H1 (cell line): ENCODE measurements around the gene IL17RD. TPM values are rescaled to one million over a fixed set of nuclear protein-coding genes. Genes with fewer than 3 reads are reported as not detected.

Experiments used
- CTCF ChIA-PET: fragments of 300-600 bp; sonication (Branson Sonifier 250); formaldehyde crosslinking; loops from one replicate; lab custom pipeline; 2021; ENCODE audit not compliant: partially characterized antibody; lab: Charles Lee
- POLR2A ChIA-PET: fragments of 300-600 bp; sonication (Branson Sonifier 250); formaldehyde crosslinking; loops from one replicate; lab custom pipeline; 2021; ENCODE audit warnings: inconsistent platforms; ENCODE audit not compliant: partially characterized antibody; lab: Charles Lee
- DNase-seq, 2 experiments: peaks; one replicate each; pipeline versions ENCODE4 v3.0.0 to v3.0.0-alpha.2; 2010 to 2022; ENCODE audit warnings: low spot score in 2 of 2, low read depth in 1 of 2, mixed read lengths in 1 of 2
- FAIRE-seq: peaks from 2 replicates; lab custom pipeline; 2011; peaks lifted over from hg19 to GRCh38; lab: Jason Lieb, UNC
- H2AFZ ChIP-seq: 2 replicates; pipeline ENCODE4 v1.8.1; 2012; ENCODE audit warnings: low read length, inconsistent platforms
- H2AK5ac ChIP-seq: 2 replicates; pipeline ENCODE4 v1.6.1; 2013; ENCODE audit warnings: low read depth, low read length
- H2BK120ac ChIP-seq: replicated peaks from 2 replicates; pipeline ENCODE3; 2013; ENCODE audit warnings: low read depth, low read length, inconsistent platforms
- H2BK12ac ChIP-seq: 2 replicates; pipeline ENCODE4 v1.6.1; 2013; ENCODE audit warnings: low read depth, low read length
- H2BK15ac ChIP-seq: 2 replicates; pipeline ENCODE4 v1.6.1; 2013; ENCODE audit warnings: low read length
- H2BK20ac ChIP-seq: 2 replicates; pipeline ENCODE4 v1.6.1; 2013; ENCODE audit warnings: low read length
- H2BK5ac ChIP-seq: 2 replicates; pipeline ENCODE4 v1.6.1; 2013; ENCODE audit warnings: low read depth, low read length
- H3K14ac ChIP-seq: 2 replicates; pipeline ENCODE4 v1.6.1; 2013; ENCODE audit warnings: inconsistent platforms; ENCODE audit not compliant: insufficient read length
- H3K18ac ChIP-seq: 2 replicates; pipeline ENCODE4 v1.6.1; 2013; ENCODE audit warnings: low read length; ENCODE audit errors: extremely low read depth
- H3K23ac ChIP-seq: 2 replicates; pipeline ENCODE4 v1.6.1; 2013; ENCODE audit warnings: inconsistent platforms; ENCODE audit not compliant: insufficient read length
- H3K23me2 ChIP-seq: 2 replicates; pipeline ENCODE4 v1.6.1; 2013; ENCODE audit warnings: low read depth, low read length
- H3K27ac ChIP-seq: 2 replicates; pipeline ENCODE4 v1.6.1; 2011; ENCODE audit warnings: low read depth, low read length, inconsistent platforms
- H3K27me3 ChIP-seq, 4 experiments: replicated peaks in 1 of 4; 1 replicate in 1 of 4; 2 replicates in 3 of 4; pipeline versions ENCODE4 v1.6.1 to v1.8.1; 2011 to 2013; ENCODE audit warnings: low read length in 3 of 4, mild to moderate bottlenecking in 3 of 4, inconsistent platforms in 2 of 4, mixed read lengths in 2 of 4, moderate library complexity in 1 of 4; ENCODE audit not compliant: control insufficient read depth in 3 of 4, insufficient read depth in 3 of 4; ENCODE audit errors: extremely low read depth in 1 of 4
- H3K36me3 ChIP-seq, 4 experiments: 2 replicates each; pipeline versions ENCODE4 v1.6.1 to v1.8.1; 2011 to 2013; ENCODE audit warnings: mild to moderate bottlenecking in 4 of 4, low read length in 3 of 4, moderate library complexity in 2 of 4, control low read depth in 1 of 4, inconsistent platforms in 1 of 4; ENCODE audit not compliant: insufficient read depth in 4 of 4, control insufficient read depth in 2 of 4
- H3K4ac ChIP-seq: replicated peaks from 2 replicates; pipeline ENCODE3; 2013; ENCODE audit warnings: low read length, low read depth, mixed read lengths, inconsistent platforms; ENCODE audit not compliant: insufficient read length
- H3K4me1 ChIP-seq, 4 experiments: replicated peaks in 1 of 4; 1 replicate in 1 of 4; 2 replicates in 3 of 4; pipeline versions ENCODE4 v1.6.1 to v1.8.1; 2011 to 2013; ENCODE audit warnings: low read length in 3 of 4, inconsistent platforms in 2 of 4, mixed read lengths in 1 of 4; ENCODE audit not compliant: insufficient read depth in 4 of 4, control insufficient read depth in 3 of 4
- H3K4me2 ChIP-seq, 2 experiments: 2 replicates each; pipeline versions ENCODE4 v1.6.1 to v1.8.1; 2011 to 2013; ENCODE audit warnings: low read depth in 2 of 2, low read length in 2 of 2, control low read depth in 1 of 2, inconsistent platforms in 1 of 2, mild to moderate bottlenecking in 1 of 2; ENCODE audit not compliant: insufficient read depth in 1 of 2
- H3K4me3 ChIP-seq, 4 experiments: fragments of 200-600, 300-600 bp in 1 of 4; sonication (generic), shearing (Covaris generic), sonication (Bioruptor Twin) in 1 of 4; 2 replicates each; pipeline versions ENCODE4 v1.5.1 to v1.8.1; 2011 to 2016; ENCODE audit warnings: low read length in 4 of 4, low read depth in 3 of 4, control low read depth in 2 of 4, inconsistent platforms in 2 of 4, mild to moderate bottlenecking in 2 of 4, mixed read lengths in 1 of 4, moderate library complexity in 1 of 4; ENCODE audit not compliant: insufficient read depth in 2 of 4; ENCODE audit errors: extremely low read depth in 1 of 4
- H3K56ac ChIP-seq: replicated peaks from 2 replicates; pipeline ENCODE3; 2013; ENCODE audit warnings: low read depth, mild to moderate bottlenecking, mixed read lengths, low read length, inconsistent platforms; ENCODE audit not compliant: insufficient read length
- H3K79me1 ChIP-seq: 2 replicates; pipeline ENCODE4 v1.6.1; 2013; ENCODE audit warnings: low read depth, low read length, control low read depth
- H3K79me2 ChIP-seq, 2 experiments: 2 replicates each; pipeline versions ENCODE4 v1.6.1 to v1.8.1; 2012 to 2013; ENCODE audit warnings: low read length in 2 of 2, mild to moderate bottlenecking in 2 of 2, inconsistent platforms in 1 of 2; ENCODE audit not compliant: insufficient read depth in 2 of 2, control insufficient read depth in 1 of 2
- H3K9ac ChIP-seq, 4 experiments: replicated peaks in 1 of 4; 1 replicate in 1 of 4; 2 replicates in 3 of 4; pipeline versions ENCODE4 v1.6.1 to v1.8.1; 2011 to 2013; ENCODE audit warnings: low read depth in 3 of 4, low read length in 3 of 4, control low read depth in 2 of 4, mild to moderate bottlenecking in 2 of 4, moderate library complexity in 2 of 4, inconsistent platforms in 1 of 4; ENCODE audit errors: extremely low read depth in 1 of 4
- H3K9me3 ChIP-seq, 2 experiments: 2 replicates each; pipeline versions ENCODE4 v1.6.1 to v1.8.1; 2012 to 2013; ENCODE audit warnings: mild to moderate bottlenecking in 2 of 2, moderate library complexity in 2 of 2, control low read depth in 1 of 2, inconsistent platforms in 1 of 2, low read depth in 1 of 2, low read length in 1 of 2, mixed read lengths in 1 of 2; ENCODE audit not compliant: insufficient read depth in 2 of 2
- H4K20me1 ChIP-seq, 2 experiments: replicated peaks in 1 of 2; 2 replicates each; pipeline versions ENCODE3 to v1.8.1; 2011 to 2013; ENCODE audit warnings: inconsistent platforms in 2 of 2, low read length in 2 of 2, mild to moderate bottlenecking in 1 of 2; ENCODE audit not compliant: insufficient read depth in 2 of 2, control insufficient read depth in 1 of 2
- H4K5ac ChIP-seq: 2 replicates; pipeline ENCODE4 v1.6.1; 2013; ENCODE audit warnings: low read length, low read depth, mixed read lengths, inconsistent platforms; ENCODE audit not compliant: insufficient read length
- H4K8ac ChIP-seq: 2 replicates; pipeline ENCODE4 v1.8.0; 2013; ENCODE audit warnings: mild to moderate bottlenecking, moderate library complexity, low read length, inconsistent platforms; ENCODE audit not compliant: insufficient read depth; ENCODE audit errors: extremely low read depth
- H4K91ac ChIP-seq: replicated peaks from 2 replicates; pipeline ENCODE3; 2013; ENCODE audit warnings: low read length, mixed read lengths, inconsistent platforms; ENCODE audit not compliant: insufficient read length
- BCL11A ChIP-seq, 2 experiments: IDR thresholded peaks; one replicate each; pipeline ENCODE4 v1.6.1; 2011; ENCODE audit warnings: low read depth in 2 of 2, low read length in 2 of 2, mild to moderate bottlenecking in 2 of 2
- BRCA1 ChIP-seq: IDR thresholded peaks from 2 replicates; pipeline ENCODE4 v1.6.1; 2012; ENCODE audit warnings: low read depth, low read length, improper control_type of control experiment
- CEBPB ChIP-seq: IDR thresholded peaks from 2 replicates; pipeline ENCODE4 v1.6.1; 2012; ENCODE audit warnings: low read depth, low read length
- MAX ChIP-seq: IDR thresholded peaks from 2 replicates; pipeline ENCODE4 v1.6.1; 2012; ENCODE audit warnings: inconsistent platforms
- NRF1 ChIP-seq: IDR thresholded peaks from 2 replicates; pipeline ENCODE4 v1.6.1; 2011; ENCODE audit warnings: mild to moderate bottlenecking, low read depth, low read length, improper control_type of control experiment
- POLR2AphosphoS5 ChIP-seq: IDR thresholded peaks from 2 replicates; pipeline ENCODE4 v1.6.1; 2011; ENCODE audit warnings: low read depth, low read length
- RBBP5 ChIP-seq: IDR thresholded peaks from 2 replicates; pipeline ENCODE4 v1.7.1; 2012; ENCODE audit warnings: low read depth, mild to moderate bottlenecking, inconsistent platforms, low read length, moderate library complexity, borderline replicate concordance
- SUZ12 ChIP-seq: fragments of 200-600 bp; sonication (generic); IDR thresholded peaks from 2 replicates; pipeline ENCODE4 v1.6.1; 2012; ENCODE audit warnings: mild to moderate bottlenecking, inconsistent platforms, low read length, moderate library complexity, mixed read lengths
- WGBS, 2 experiments: shearing (Covaris generic) in 1 of 2; methylation state at CpG; one replicate each; pipeline versions ENCODE4 v1.1.6 to v1.1.7; 2013 to 2015; ENCODE audit warnings: low lambda C conversion rate in 2 of 2, mixed read lengths in 2 of 2, inconsistent platforms in 1 of 2, low coverage in 1 of 2, missing lambda C conversion rate in 1 of 2; ENCODE audit not compliant: insufficient replicate concordance in 2 of 2, insufficient coverage in 1 of 2, insufficient read length in 1 of 2; ENCODE audit errors: extremely low coverage in 1 of 2, missing lambda C conversion rate in 1 of 2; 5-methylcytosine and 5-hydroxymethylcytosine counted together
- polyA plus RNA-seq, 7 experiments: library from polyadenylated mRNA; depleted of rRNA in 3 of 7; stranded (reverse) in 5 of 7; unstranded in 2 of 7; fragments of >200 nt in 5 of 7; fragments of 200-250 nt in 2 of 7; gene quantifications; 1 replicate in 5 of 7; 2 replicates in 1 of 7; 4 replicates in 1 of 7; pipeline versions ENCODE4 v1.2.1 to v1.2.3, GENCODE V29; 2011 to 2013; ENCODE audit warnings: missing spikeins in 2 of 7, mixed read lengths in 2 of 7
- total RNA-seq: library from RNA; stranded (reverse); fragmentation: NEBNext Ultra II Directional; extraction: Animal tissue kit (Norgen Biotek cat#: 25700); gene quantifications from 2 replicates; pipeline ENCODE4 v1.2.1, GENCODE V29; 2021

The IL17RD gene
- total and polyA plus RNA-seq, 2 of the 8 experiments (the other 6 are each of a cell fraction or from before 2014, with no cell fraction given): 10.9 to 48.9 TPM

- no peak overlapping the region for H3K4me3 ChIP-seq
- TF ChIP-seq BCL11A (IDR thresholded peaks at IDR 0.05; ENCODE audit: low read depth in 2 of 2, low read length in 2 of 2) (no peak), NRF1 (no peak), CEBPB (no peak), BRCA1 (no peak), RBBP5 (no peak), POLR2AphosphoS5 (no peak), SUZ12 (no peak), MAX (no peak)
These were observed 32.5 kb downstream of the IL17RD start for GRCh38 chr3:57132674-57133073.

More at GRCh38 chr3:57132674-57133073, 32.5 kb downstream of the IL17RD start:
- H3K9ac ChIP-seq: no peak overlapping the region
- H3K4me1 ChIP-seq: peaks cover 21 to 50% (median 43%) of the 10 kb centered on the region in 4 experiments
- H2BK5ac ChIP-seq: no peak overlapping the region
- no peaks in the 10 kb centered on the region for H4K20me1 ChIP-seq
- peaks cover 2% of the 10 kb centered on the region; the same call in 1 of the 2 replicates for H3K23me2 ChIP-seq
- CTCF ChIA-PET: interaction anchor here (0.5 to 2.9 kb wide), 4 partner anchors 12 to 126 kb away, joined by 3 to 11 read pairs (median 7); no protein-coding TSS in a partner anchor
- H3K79me1 ChIP-seq: peaks cover 8% of the 10 kb centered on the region
- no peak overlapping the region for H3K4ac ChIP-seq
- no peaks in the 10 kb centered on the region for H3K9me3 ChIP-seq
- H3K4me2 ChIP-seq: no peak overlapping the region
- FAIRE-seq (peak; percentile 28), DNase-seq (no peak)
- H4K5ac ChIP-seq: no peak overlapping the region
- H3K27ac ChIP-seq: no peak overlapping the region
- H3K14ac ChIP-seq: no peak overlapping the region
- POLR2A ChIA-PET: interaction anchor here (0.9 to 6.0 kb wide), 5 partner anchors 9 to 54 kb away, joined by 3 to 62 read pairs (median 9); partner anchors contain the start of gene IL17RD
- H2AK5ac ChIP-seq: no peak overlapping the region
- no peak overlapping the region for H3K56ac ChIP-seq
- peaks cover 0 to 43% of the 10 kb centered on the region in 2 experiments; a peak in 2 of 4 replicates for H3K79me2 ChIP-seq
- peaks cover 0 to 3% (median 0%) of the 10 kb centered on the region in 4 experiments; a peak in 3 of 7 replicates for H3K27me3 ChIP-seq
- H2BK20ac ChIP-seq: no peak overlapping the region; the same call in 1 of the 2 replicates
- no peak overlapping the region for H3K23ac ChIP-seq
- H2BK120ac ChIP-seq: no peak overlapping the region
- 92% methylated on average over 2 of the region's 2 CpGs; no CpG with 5 or more reads in 1 of the 2 experiments for WGBS, 2 experiments
- H3K36me3 ChIP-seq: no peaks in the 10 kb centered on the region
- no peak overlapping the region for H4K8ac ChIP-seq
- peak overlapping the region; percentile 81 for H4K91ac ChIP-seq
- peak overlapping the region; percentile 9; the same call in 1 of the 2 replicates for H2BK12ac ChIP-seq
- H2AFZ ChIP-seq: no peak overlapping the region
- no peak overlapping the region for H3K18ac ChIP-seq
- no peak overlapping the region for H2BK15ac ChIP-seq
